OCI-LY1 (cell line): Measurements from ENCODE around the gene RAB5IF.

Source experiments
- EZH2 ChIP-seq: fragments of 200-600 bp; sonication (generic), shearing (Covaris generic); IDR thresholded peaks from 2 replicates; pipeline ENCODE4 v1.8.0; 2017; ENCODE audit warnings: borderline replicate concordance, mixed run types, mild to moderate bottlenecking, antibody characterized with exemption, low read length, moderate library complexity, mixed read lengths
- TF ChIP-seq, protein P1 (sequence below): fragments of 200-600 bp; sonication (generic), shearing (Covaris generic); IDR thresholded peaks from 2 replicates; pipeline ENCODE4 v1.5.1; 2017; ENCODE audit warnings: mild to moderate bottlenecking, antibody characterized with exemption, low read length, moderate library complexity, mixed read lengths

DNA sequence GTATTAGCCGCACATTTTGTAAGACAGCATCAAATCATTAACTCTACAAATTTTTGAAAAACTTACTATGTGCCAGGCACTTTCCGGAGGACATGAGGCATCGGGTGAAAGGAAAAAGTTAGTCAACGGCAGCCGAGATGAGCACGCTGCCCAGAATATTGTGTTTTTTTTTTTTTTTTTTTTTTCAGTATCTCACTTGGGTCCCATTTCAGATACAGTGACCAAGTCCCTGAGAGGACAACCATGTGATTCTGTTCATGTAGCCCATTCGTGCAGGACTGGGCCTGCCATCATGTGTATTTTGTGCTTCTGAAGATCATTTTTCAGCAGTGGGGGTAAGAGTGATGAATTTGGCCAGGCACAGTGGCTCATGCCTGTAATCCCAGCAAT lies 39.1 kb downstream of the RAB5IF start:
- no peak for TF ChIP-seq EZH2
- TF ChIP-seq, protein P1, sequence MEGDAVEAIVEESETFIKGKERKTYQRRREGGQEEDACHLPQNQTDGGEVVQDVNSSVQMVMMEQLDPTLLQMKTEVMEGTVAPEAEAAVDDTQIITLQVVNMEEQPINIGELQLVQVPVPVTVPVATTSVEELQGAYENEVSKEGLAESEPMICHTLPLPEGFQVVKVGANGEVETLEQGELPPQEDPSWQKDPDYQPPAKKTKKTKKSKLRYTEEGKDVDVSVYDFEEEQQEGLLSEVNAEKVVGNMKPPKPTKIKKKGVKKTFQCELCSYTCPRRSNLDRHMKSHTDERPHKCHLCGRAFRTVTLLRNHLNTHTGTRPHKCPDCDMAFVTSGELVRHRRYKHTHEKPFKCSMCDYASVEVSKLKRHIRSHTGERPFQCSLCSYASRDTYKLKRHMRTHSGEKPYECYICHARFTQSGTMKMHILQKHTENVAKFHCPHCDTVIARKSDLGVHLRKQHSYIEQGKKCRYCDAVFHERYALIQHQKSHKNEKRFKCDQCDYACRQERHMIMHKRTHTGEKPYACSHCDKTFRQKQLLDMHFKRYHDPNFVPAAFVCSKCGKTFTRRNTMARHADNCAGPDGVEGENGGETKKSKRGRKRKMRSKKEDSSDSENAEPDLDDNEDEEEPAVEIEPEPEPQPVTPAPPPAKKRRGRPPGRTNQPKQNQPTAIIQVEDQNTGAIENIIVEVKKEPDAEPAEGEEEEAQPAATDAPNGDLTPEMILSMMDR: no peak
